ENCODE results near the gene UTP25. TPM values are rescaled to one million over a fixed set of nuclear protein-coding genes. Genes with fewer than 3 reads are reported as not detected.

UTP25 gene
- total RNA-seq, 4 donors from 2014 or later, result 9.9 to 12.9 (median 11.1) TPM

- no peak for DNase-seq (ENCODE audit: low spot score in 2 of 2)
- TF ChIP-seq POLR2A (IDR thresholded peaks at IDR 0.05), result no peak
- TF ChIP-seq, protein P1, sequence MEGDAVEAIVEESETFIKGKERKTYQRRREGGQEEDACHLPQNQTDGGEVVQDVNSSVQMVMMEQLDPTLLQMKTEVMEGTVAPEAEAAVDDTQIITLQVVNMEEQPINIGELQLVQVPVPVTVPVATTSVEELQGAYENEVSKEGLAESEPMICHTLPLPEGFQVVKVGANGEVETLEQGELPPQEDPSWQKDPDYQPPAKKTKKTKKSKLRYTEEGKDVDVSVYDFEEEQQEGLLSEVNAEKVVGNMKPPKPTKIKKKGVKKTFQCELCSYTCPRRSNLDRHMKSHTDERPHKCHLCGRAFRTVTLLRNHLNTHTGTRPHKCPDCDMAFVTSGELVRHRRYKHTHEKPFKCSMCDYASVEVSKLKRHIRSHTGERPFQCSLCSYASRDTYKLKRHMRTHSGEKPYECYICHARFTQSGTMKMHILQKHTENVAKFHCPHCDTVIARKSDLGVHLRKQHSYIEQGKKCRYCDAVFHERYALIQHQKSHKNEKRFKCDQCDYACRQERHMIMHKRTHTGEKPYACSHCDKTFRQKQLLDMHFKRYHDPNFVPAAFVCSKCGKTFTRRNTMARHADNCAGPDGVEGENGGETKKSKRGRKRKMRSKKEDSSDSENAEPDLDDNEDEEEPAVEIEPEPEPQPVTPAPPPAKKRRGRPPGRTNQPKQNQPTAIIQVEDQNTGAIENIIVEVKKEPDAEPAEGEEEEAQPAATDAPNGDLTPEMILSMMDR (IDR thresholded peaks at IDR 0.05), result no peak
- intact Hi-C loops (cut with DNase I; ENCODE audit: low total_unique reads), result loop anchor here (2.0 kb wide), 1 partner anchor 37 kb away; no protein-coding TSS in a partner anchor
- WGBS, 2 donors, result 88 to 91% methylated on average over 4 of the region's 4 CpGs
- H3K4me3 ChIP-seq (ENCODE audit: low read depth, poor library complexity, severe bottlenecking), result no peak overlapping the region
These were observed 42.2 kb upstream of the UTP25 start for GRCh38 chr1:209785592-209785991.

DNA sequence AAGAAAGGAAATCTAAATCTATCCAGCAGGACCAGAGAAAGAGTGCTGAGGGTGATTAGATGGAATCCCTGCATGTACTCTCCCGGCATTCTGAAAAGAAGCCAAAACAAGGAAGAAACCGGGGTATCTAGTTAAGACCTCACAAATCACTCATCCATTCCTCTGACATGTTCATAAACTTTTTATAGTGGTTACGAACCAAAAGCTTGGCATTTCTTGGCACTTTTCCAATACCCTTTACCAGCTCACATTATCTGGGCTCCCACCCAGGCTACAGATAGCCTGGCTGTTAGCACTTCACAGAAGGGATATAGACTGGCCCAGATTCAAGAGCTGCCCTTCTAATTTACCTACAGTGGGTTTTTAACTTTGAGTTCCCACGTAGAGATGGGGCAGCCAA, 41.6 kb upstream of the UTP25 start:
- no peak for DNase-seq (ENCODE audit: low spot score in 2 of 2)
- WGBS, 2 donors, result 49 to 65% methylated on average over 4 of the region's 4 CpGs
- intact Hi-C loops (cut with DNase I; ENCODE audit: low total_unique reads), result no loop called here
- TF ChIP-seq, protein P1 (IDR thresholded peaks at IDR 0.05), result no peak
- TF ChIP-seq POLR2A (IDR thresholded peaks at IDR 0.05), result no peak
- H3K4me3 ChIP-seq (ENCODE audit: low read depth, poor library complexity, severe bottlenecking), result no peak overlapping the region

- TF ChIP-seq, protein P1 (IDR thresholded peaks at IDR 0.05), result no peak
- no peak for TF ChIP-seq POLR2A (IDR thresholded peaks at IDR 0.05)
- no peak overlapping the region for H3K4me3 ChIP-seq (ENCODE audit: low read depth, poor library complexity, severe bottlenecking)
- intact Hi-C loops (cut with DNase I; ENCODE audit: low total_unique reads), result loop anchor here (1.0 kb wide), 1 partner anchor 31 kb away; no protein-coding TSS in a partner anchor
- 30 to 31% methylated on average over 2 of the region's 2 CpGs for WGBS, 2 donors
- DNase-seq (ENCODE audit: low spot score in 2 of 2), result peak in 1 of 2 donors; percentile 57
These were observed 40.2 kb upstream of the UTP25 start for GRCh38 chr1:209787551-209787950.

DNA sequence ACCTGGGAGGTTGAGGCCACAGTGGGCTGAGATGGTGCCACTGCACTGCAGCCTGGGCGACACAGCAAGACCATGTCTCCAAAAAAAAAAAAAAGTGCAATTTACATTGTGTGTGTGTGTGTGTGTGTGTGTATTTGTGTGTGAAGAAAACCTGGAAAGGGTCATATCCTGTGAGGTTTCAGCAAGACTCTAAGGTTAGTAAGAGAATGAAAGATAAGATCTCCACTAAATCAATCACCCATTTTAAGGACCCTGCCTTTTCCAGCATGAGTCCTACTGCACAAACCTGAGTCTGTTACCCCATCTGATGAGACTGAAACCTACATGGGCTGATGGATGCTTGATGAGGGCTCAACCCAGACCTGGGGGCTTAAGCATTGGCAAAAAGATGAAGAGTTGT, 38.5 kb upstream of the UTP25 start:
- H3K4me3 ChIP-seq (ENCODE audit: low read depth, poor library complexity, severe bottlenecking), result no peak overlapping the region
- no peak for TF ChIP-seq POLR2A (IDR thresholded peaks at IDR 0.05)
- TF ChIP-seq, protein P1 (IDR thresholded peaks at IDR 0.05), result no peak
- DNase-seq (ENCODE audit: low spot score in 2 of 2), result no peak
- WGBS, 2 donors, result 88 to 92% methylated on average over 1 of the region's 1 CpG
- intact Hi-C loops (cut with DNase I; ENCODE audit: low total_unique reads), result no loop called here

DNA sequence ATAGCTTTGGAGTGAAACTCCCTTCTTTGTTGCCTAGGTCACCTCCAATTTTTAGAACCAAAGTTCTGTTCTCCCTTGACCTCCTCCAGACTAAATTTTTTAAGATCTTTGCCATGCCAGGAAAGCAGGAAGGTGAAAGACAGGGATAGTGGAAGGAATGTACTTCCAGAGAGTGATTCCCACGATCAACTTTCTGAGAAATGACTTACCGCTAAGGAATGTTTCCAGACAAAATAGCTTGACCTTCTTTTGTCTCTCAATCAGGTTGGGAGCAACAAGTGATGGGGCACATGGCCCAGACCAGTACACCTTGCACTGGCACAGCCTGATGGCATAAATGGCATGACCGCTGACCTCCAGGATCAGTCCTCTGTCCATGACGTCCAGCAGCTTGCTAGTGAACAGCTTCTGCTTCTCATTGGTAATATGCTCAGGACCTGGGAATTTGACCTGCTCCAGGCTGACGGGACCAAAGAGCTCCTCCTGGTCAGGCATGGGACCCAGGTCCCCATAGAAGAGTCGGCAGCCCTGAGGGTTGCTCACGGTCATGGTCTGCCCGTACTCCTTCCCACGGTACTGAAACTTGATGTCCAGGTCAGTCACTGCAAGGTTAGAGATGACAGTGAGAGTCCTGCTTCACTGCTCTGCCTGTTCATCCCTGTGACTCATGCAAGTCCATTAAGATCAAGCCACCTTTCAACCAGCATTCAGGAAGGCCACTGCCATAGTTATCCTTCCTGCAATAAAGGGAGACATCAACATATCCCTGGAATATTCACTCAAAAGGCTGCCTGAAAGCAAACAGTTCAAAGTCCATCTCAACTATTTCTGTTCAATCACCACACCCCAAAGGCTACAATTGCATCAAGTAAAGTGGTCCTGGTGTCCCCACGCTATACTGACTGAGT, 37.2 kb upstream of the UTP25 start:
- 84 to 93% methylated on average over 9 to 10 of the region's 10 CpGs for WGBS, 2 donors
- TF ChIP-seq, protein P1 (IDR thresholded peaks at IDR 0.05), result no peak
- TF ChIP-seq POLR2A (IDR thresholded peaks at IDR 0.05), result no peak
- DNase-seq (ENCODE audit: low spot score in 2 of 2), result no peak
- intact Hi-C loops (cut with DNase I; ENCODE audit: low total_unique reads), result no loop called here
- H3K4me3 ChIP-seq (ENCODE audit: low read depth, poor library complexity, severe bottlenecking), result no peak overlapping the region
